Subcutaneous abdominal adipose tissue (tissue), 5 donors: ENCODE data around the gene DNAH1.

Experiments used
- H3K27ac ChIP-seq: one replicate; pipeline ENCODE4 v1.7.0; 2013; ENCODE audit warnings: low read depth, mild to moderate bottlenecking, inconsistent platforms, low read length, moderate library complexity
- H3K27me3 ChIP-seq, 5 donors: one replicate each; pipeline ENCODE4 v1.7.0; 2013; ENCODE audit warnings: low read length in 5 of 5, inconsistent platforms in 1 of 5; ENCODE audit not compliant: control insufficient read depth in 5 of 5, insufficient read depth in 4 of 5
- H3K36me3 ChIP-seq, 5 donors: one replicate each; pipeline ENCODE4 v1.7.0; 2013; ENCODE audit warnings: low read length in 5 of 5; ENCODE audit not compliant: control insufficient read depth in 5 of 5, insufficient read depth in 5 of 5
- H3K4me1 ChIP-seq, 5 donors: one replicate each; pipeline ENCODE4 v1.7.0; 2013; ENCODE audit warnings: low read length in 5 of 5, mild to moderate bottlenecking in 3 of 5, moderate library complexity in 1 of 5; ENCODE audit not compliant: control insufficient read depth in 5 of 5, insufficient read depth in 5 of 5
- H3K4me3 ChIP-seq, 5 donors: one replicate each; pipeline ENCODE4 v1.7.0; 2013; ENCODE audit warnings: low read length in 5 of 5, low read depth in 1 of 5
- H3K9ac ChIP-seq, 5 donors: one replicate each; pipeline ENCODE4 v1.7.0; 2013; ENCODE audit warnings: low read length in 5 of 5, mild to moderate bottlenecking in 4 of 5, moderate library complexity in 3 of 5
- H3K9me3 ChIP-seq, 5 donors: one replicate each; pipeline ENCODE4 v1.7.0; 2013; ENCODE audit warnings: low read length in 5 of 5; ENCODE audit not compliant: control insufficient read depth in 5 of 5
- donor health status: healthy.
- donor health status: healthy.
- donor health status: healthy.
- donor health status: healthy.
- donor health status: healthy.

DNAH1 gene

DNA sequence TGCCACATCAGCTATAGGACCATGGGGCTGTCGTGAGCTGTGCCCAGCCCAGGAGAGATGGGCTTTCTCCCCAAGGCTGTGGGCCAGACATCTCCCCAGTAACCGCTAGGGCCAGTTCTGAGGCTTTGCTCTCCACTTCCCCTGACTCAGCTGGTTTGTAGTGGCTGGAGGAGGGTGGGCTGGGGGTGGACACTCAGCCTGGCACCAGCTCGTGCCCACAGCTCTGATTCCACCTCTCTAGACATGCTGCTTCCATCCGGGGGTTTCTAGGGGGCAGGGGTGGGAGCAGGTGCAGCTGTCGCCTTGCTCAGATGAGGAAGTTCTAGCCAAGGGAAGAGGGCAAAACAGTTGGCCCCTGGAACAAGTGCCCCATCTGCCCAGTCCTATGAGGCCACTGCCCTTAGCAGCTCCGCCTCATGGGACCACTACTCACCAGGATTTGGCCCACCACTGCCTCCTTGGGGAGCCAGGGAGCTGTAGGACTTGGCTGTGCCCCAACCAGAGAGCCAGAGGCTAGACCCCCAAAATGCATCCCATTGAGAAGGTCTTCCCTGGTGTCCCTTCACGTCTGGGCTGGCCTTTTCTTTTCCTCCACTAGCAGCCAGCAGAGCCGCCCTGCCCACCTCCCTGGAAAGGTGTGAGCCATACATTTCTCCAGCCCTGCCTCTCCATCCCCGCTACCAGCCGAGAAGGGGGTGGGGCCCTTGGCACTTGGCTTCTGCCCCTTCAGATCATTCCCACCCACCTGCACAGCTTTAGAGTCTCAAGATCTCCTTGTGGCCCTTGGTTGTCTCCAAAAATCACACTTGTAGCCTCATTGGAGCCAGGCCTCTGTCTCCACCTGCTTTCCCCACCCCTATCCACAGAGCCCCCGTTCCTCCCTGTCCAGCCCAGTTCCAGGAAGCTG lies 18.6 kb upstream of the DNAH1 start:
- peaks cover 0 to 29% (median 13%) of the 10 kb centered on the region in 5 donors for H3K36me3 ChIP-seq
- no peaks in the 10 kb centered on the region for H3K27me3 ChIP-seq
- H3K4me1 ChIP-seq, result peaks cover 0 to 15% (median 0%) of the 10 kb centered on the region in 5 donors
- H3K9me3 ChIP-seq, result no peaks in the 10 kb centered on the region
- H3K27ac ChIP-seq, result no peak overlapping the region
- no peak overlapping the region for H3K4me3 ChIP-seq
- H3K9ac ChIP-seq, result no peak overlapping the region

DNA sequence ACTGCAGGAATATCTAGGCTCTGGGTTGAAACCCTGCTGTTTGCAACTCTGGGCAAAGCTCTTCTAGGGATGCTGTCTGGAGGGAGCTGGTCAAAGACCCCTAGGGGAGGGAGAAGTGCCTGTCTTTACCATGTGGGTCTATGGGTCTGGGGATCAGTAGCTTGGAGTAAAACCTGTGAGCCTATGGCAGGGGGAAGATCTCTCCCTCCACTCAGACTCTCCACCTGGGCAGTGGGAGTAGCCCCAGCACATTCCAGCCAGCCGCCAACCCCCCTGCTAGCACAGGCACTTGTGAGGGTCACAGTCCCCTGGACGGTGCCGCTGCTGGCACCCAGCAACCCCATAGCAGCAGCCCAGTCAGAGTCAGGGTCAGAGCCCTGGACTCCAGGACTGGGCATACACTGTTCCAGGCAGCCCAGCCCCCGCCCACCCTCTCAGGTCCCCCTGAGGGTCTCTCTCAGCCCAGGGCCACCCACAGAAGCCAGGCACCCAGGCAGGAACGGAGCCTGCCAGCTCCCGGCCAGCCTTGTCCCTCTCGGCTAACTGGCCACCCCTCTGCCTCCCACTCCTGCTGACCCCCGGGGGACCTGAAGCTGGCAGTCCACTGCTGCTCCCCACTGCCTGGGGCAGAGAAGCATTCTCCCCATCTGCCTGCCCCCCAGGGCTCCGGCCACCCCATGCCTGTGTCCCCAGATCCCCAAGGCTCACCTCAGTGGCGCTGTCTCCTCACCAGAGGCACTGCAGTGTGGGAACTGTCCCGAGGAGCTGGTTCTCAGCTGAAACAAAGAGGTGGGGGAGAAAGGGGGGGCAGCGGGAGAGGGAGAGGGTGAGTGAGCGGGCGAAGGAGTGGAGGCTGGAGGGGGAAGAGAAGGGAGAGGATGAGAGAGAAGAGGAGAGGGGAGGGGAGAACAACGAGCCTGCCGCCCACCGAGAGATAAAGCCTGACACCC lies 17.7 kb upstream of the DNAH1 start:
- H3K9ac ChIP-seq, result no peak overlapping the region
- H3K4me1 ChIP-seq, result peaks cover 0 to 21% (median 6%) of the 10 kb centered on the region in 5 donors

DNA sequence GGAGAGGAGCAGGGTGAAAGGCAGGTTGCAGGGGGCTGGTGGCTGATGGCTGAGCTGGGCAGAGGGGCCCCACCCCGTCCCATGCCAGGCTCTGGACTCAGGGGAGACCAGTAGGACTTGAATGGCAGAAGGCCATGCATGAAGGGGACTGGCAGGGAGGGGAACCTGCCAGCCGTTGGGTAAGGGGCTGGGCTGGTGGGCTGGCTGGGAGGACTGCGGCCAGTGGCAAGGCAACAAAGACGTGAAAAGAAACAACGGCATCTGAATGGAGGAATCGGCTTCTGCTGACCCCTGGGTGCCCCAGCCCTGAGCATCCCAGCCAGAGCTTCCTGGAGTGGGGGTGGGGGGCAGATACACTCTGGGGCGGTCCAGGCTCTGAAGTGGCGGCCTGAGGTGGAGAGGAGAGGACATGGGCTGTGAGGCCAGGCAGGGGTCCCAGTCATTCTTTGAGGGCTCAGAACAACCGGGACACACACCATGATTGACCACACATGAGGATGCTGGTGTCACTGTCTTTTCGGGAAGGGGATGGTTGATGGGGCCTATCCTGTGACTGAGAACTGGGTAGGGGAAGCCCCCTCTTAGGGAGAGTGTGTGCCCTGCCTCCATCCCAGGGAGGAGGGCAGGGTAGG lies 16.8 kb upstream of the DNAH1 start:
- Histone ChIP-seq H3K9ac (no peak overlapping the region), H3K36me3 (peaks cover 0 to 15% (median 0%) of the 10 kb centered on the region in 5 donors), H3K9me3 (no peaks in the 10 kb centered on the region), H3K27ac (no peak overlapping the region), H3K4me1 (peaks cover 0 to 29% (median 6%) of the 10 kb centered on the region in 5 donors), H3K27me3 (no peaks in the 10 kb centered on the region), H3K4me3 (no peak overlapping the region)

More for the DNA sequence above, 17.7 kb upstream of the DNAH1 start:
- Histone ChIP-seq H3K4me3 (no peak overlapping the region), H3K27ac (no peak overlapping the region), H3K9me3 (no peaks in the 10 kb centered on the region), H3K27me3 (no peaks in the 10 kb centered on the region), H3K36me3 (peaks cover 0 to 20% (median 4%) of the 10 kb centered on the region in 5 donors)

- Histone ChIP-seq H3K27me3 (no peaks in the 10 kb centered on the region), H3K4me1 (peaks cover 0 to 29% (median 6%) of the 10 kb centered on the region in 5 donors), H3K4me3 (no peak overlapping the region), H3K27ac (no peak overlapping the region), H3K9ac (no peak overlapping the region), H3K36me3 (peaks cover 0 to 12% (median 0%) of the 10 kb centered on the region in 5 donors), H3K9me3 (no peaks in the 10 kb centered on the region)
Observed at GRCh38 chr3:52299879-52300611, 16.1 kb upstream of the DNAH1 start.

- H3K9me3 ChIP-seq, result no peaks in the 10 kb centered on the region
- H3K4me3 ChIP-seq, result no peak overlapping the region
- H3K36me3 ChIP-seq, result peaks cover 0 to 5% (median 0%) of the 10 kb centered on the region in 5 donors
- H3K27me3 ChIP-seq, result no peaks in the 10 kb centered on the region
- H3K27ac ChIP-seq, result no peak overlapping the region
- no peak overlapping the region for H3K9ac ChIP-seq
- H3K4me1 ChIP-seq, result peaks cover 0 to 34% (median 13%) of the 10 kb centered on the region in 5 donors
Observed at GRCh38 chr3:52302426-52303145, 13.5 kb upstream of the DNAH1 start.

GRCh38 chr3:52303811-52304210 lies 12.3 kb upstream of the DNAH1 start:
- H3K36me3 ChIP-seq, result peaks cover 0 to 8% (median 0%) of the 10 kb centered on the region in 5 donors
- H3K4me1 ChIP-seq, result peaks cover 0 to 26% (median 13%) of the 10 kb centered on the region in 5 donors
- no peak overlapping the region for H3K27ac ChIP-seq
- H3K4me3 ChIP-seq, result no peak overlapping the region
- H3K9ac ChIP-seq, result peak overlapping the region in 1 of 5 donors; percentile 11
- no peaks in the 10 kb centered on the region for H3K27me3 ChIP-seq
- H3K9me3 ChIP-seq, result no peaks in the 10 kb centered on the region

DNA sequence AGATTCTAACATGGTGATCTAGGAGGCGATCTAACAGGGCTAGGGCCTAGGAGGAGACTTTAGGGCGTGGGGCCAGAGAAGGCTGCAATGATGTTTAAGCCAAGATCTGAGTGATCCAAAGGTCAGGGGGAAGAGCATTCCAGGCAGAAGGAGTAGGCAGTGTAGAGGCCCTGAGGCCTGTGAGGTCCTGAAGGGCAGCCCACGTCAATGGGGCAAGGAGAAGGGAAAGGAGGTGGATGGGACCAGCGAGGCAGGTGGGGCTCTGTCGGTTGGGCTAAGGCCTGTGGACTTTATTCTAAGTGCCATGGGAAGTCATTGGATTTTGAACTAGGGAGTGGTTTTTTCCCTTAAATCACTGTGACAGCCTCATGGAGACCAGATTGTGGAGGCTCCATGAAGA lies 10.2 kb upstream of the DNAH1 start:
- H3K4me1 ChIP-seq, result peaks cover 0 to 26% (median 13%) of the 10 kb centered on the region in 5 donors
- H3K27me3 ChIP-seq, result no peaks in the 10 kb centered on the region
- H3K9ac ChIP-seq, result no peak overlapping the region
- peaks cover 0 to 25% (median 7%) of the 10 kb centered on the region in 5 donors for H3K36me3 ChIP-seq
- H3K27ac ChIP-seq, result no peak overlapping the region
- no peaks in the 10 kb centered on the region for H3K9me3 ChIP-seq
- H3K4me3 ChIP-seq, result peak overlapping the region in 1 of 5 donors; percentile 1

DNA sequence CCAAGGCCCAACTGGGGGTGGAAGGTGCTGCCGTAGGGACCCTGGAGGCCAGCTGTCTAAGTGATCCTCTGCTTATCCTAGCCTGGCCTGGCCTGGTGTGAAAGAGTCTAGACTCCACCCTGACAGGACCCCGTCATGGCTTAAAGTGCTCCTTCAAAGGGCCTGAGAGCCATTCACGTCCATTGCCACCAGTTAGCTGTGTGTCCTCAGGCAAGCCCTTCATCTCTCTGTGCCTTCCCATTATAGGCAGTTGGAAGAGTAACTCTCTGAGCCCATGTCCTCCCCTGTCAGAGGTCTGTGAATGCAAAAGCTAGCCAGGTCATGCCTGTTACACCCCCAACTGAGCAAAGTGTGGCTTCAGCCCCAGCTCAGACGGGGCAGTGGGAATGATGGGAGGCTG lies 9.1 kb upstream of the DNAH1 start:
- no peaks in the 10 kb centered on the region for H3K9me3 ChIP-seq
- H3K9ac ChIP-seq, result no peak overlapping the region
- no peak overlapping the region for H3K27ac ChIP-seq
- no peak overlapping the region for H3K4me3 ChIP-seq
- H3K4me1 ChIP-seq, result peaks cover 0 to 26% (median 13%) of the 10 kb centered on the region in 5 donors
- H3K27me3 ChIP-seq, result no peaks in the 10 kb centered on the region
- H3K36me3 ChIP-seq, result peaks cover 0 to 25% (median 7%) of the 10 kb centered on the region in 5 donors
